Upper lobe of right lung (tissue), 1 donor: Measurements from ENCODE around the gene ZDHHC21. TPM values are rescaled to one million over a fixed set of nuclear protein-coding genes. Genes with fewer than 3 reads are reported as not detected.

ENCODE experiments used
- ATAC-seq: fragments of 200-7000 bp; cut with Tn5 transposase; one replicate; pipeline ENCODE4 v1.9.1; 2020; ENCODE audit warnings: mild to moderate bottlenecking, moderate library complexity
- DNase-seq: peaks from one replicate; pipeline ENCODE4 v3.0.0-alpha.2; 2020
- H3K27ac ChIP-seq: fragments of 200-600 bp; one replicate; pipeline ENCODE4 v1.8.0; 2022
- H3K27me3 ChIP-seq: fragments of 200-600 bp; one replicate; pipeline ENCODE4 v1.8.0; 2022; ENCODE audit warnings: mild to moderate bottlenecking
- H3K36me3 ChIP-seq: fragments of 200-600 bp; one replicate; pipeline ENCODE4 v1.8.0; 2022
- H3K4me1 ChIP-seq: fragments of 200-600 bp; one replicate; pipeline ENCODE4 v1.8.0; 2022
- H3K4me3 ChIP-seq: fragments of 200-600 bp; one replicate; pipeline ENCODE4 v1.8.0; 2022; ENCODE audit warnings: mild to moderate bottlenecking
- H3K9me3 ChIP-seq: fragments of 200-600 bp; one replicate; pipeline ENCODE4 v1.8.0; 2022
- intact Hi-C: fragments of 100-400 bp; cut with DNase I; formaldehyde crosslinking; loops from one replicate; pipeline ENCODE4 v1.11.0; 2022
- total RNA-seq: library from RNA; stranded (reverse); fragmentation: NEBNext Ultra II Directional; extraction: Animal tissue kit (Norgen Biotek cat#: 25700); gene quantifications from one replicate; pipeline ENCODE4 v1.2.1, GENCODE V29; 2021
- TF ChIP-seq, protein P1 (sequence below): fragments of 200-600 bp; IDR thresholded peaks from one replicate; pipeline ENCODE4 v1.8.0; 2022; ENCODE audit warnings: antibody characterized with exemption
- donor health status: DM: no; HTN: yes; CAD: no; lungs with severe emphysema.

The ZDHHC21 gene
- total RNA-seq, 1 donor from 2014 or later = 20.7 TPM

DNA sequence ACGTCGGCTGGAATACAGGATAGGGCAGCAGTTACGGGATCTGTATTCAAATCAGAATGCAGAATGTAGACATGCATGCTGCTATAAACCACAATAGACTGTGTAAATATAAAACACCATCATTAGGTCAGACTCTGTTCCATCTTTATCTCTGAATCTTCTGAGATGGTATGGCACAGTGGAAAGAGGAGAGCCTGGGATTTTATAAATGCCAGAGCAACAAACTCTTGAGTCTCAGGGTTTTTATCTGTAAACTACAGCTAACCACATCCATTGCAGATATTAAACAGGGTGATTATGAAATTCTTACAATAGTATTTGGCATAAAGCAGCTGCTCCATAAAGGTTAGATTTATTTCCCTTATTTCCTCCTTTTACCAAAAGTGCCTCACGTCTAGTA lies 108.7 kb downstream of the ZDHHC21 start:
- Histone ChIP-seq H3K4me3 (no peak overlapping the region), H3K27ac (no peak overlapping the region), H3K4me1 (no peaks in the 10 kb centered on the region), H3K27me3 (no peaks in the 10 kb centered on the region), H3K36me3 (no peaks in the 10 kb centered on the region), H3K9me3 (no peaks in the 10 kb centered on the region)
- ATAC-seq = no peak
- intact Hi-C loops = no loop called here
- TF ChIP-seq, protein P1, sequence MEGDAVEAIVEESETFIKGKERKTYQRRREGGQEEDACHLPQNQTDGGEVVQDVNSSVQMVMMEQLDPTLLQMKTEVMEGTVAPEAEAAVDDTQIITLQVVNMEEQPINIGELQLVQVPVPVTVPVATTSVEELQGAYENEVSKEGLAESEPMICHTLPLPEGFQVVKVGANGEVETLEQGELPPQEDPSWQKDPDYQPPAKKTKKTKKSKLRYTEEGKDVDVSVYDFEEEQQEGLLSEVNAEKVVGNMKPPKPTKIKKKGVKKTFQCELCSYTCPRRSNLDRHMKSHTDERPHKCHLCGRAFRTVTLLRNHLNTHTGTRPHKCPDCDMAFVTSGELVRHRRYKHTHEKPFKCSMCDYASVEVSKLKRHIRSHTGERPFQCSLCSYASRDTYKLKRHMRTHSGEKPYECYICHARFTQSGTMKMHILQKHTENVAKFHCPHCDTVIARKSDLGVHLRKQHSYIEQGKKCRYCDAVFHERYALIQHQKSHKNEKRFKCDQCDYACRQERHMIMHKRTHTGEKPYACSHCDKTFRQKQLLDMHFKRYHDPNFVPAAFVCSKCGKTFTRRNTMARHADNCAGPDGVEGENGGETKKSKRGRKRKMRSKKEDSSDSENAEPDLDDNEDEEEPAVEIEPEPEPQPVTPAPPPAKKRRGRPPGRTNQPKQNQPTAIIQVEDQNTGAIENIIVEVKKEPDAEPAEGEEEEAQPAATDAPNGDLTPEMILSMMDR = no peak
- no peak for DNase-seq

DNA sequence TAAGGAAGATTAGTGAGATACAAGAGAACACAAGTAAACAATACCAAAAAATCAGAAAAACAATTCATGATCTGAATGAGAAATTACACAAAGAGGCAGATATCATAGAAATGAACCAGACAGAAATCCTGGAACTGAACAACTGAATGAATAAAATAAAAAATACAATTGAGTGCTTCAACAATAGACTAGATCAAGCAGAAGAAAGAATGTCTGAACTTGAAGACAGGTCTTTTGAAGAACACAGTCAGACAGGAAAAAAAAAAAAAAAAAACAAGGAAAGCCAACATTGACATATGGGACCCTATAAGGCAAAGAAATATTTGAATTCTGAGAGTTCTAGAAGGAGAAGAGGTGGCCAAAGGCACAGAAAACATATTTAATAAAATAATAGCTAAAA lies 115.2 kb downstream of the ZDHHC21 start:
- DNase-seq = no peak

DNA sequence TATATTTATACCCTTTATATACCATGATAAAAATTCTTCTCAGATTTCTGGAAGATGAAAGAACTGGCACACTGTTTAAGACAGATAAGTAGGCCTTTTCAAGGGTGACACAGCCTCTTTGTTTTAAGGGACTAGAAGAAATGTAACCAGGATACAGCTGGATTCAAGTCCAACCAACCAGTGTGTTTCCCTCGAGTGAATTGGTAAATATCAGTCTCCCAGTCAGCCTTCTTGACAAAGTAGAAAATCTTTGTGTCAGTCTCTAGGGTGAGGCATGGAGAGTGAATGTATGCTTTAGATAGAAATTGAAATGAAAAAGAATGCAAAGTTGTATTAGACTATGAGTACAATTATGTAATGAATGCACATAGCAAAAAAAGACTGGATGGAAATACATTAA lies 119.1 kb downstream of the ZDHHC21 start:
- intact Hi-C loops = no loop called here
- TF ChIP-seq, protein P1 = no peak
- no peaks in the 10 kb centered on the region for H3K27me3 ChIP-seq
- H3K27ac ChIP-seq = no peak overlapping the region
- H3K4me3 ChIP-seq = no peak overlapping the region
- ATAC-seq (no peak), DNase-seq (no peak)
- no peaks in the 10 kb centered on the region for H3K4me1 ChIP-seq
- no peaks in the 10 kb centered on the region for H3K9me3 ChIP-seq
- H3K36me3 ChIP-seq = no peaks in the 10 kb centered on the region

More for the DNA sequence above, 115.2 kb downstream of the ZDHHC21 start:
- no peak for ATAC-seq
- no peaks in the 10 kb centered on the region for H3K27me3 ChIP-seq
- no peaks in the 10 kb centered on the region for H3K36me3 ChIP-seq
- intact Hi-C loops = no loop called here
- TF ChIP-seq, protein P1 = no peak
- H3K4me1 ChIP-seq = no peaks in the 10 kb centered on the region
- H3K9me3 ChIP-seq = no peaks in the 10 kb centered on the region
- H3K4me3 ChIP-seq = no peak overlapping the region
- no peak overlapping the region for H3K27ac ChIP-seq

DNA sequence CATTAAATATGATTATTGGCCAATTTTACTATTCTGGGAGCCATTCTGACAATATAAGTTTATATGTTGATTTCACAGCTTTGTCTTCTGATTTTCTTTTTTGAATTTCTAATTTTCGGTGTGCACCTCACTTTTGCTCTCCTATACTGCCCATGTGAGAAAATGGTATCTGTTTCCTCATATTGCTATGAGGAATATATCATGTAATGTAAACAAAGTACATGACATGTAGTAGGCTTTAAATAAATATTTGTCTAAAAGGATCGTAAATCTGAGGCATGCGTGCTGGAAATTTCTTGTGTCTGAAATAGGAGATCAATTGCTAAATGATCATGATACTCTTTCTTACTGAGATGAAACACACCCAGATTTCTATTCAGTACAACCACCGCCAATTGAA lies 119.9 kb downstream of the ZDHHC21 start:
- no peak for ATAC-seq

DNA sequence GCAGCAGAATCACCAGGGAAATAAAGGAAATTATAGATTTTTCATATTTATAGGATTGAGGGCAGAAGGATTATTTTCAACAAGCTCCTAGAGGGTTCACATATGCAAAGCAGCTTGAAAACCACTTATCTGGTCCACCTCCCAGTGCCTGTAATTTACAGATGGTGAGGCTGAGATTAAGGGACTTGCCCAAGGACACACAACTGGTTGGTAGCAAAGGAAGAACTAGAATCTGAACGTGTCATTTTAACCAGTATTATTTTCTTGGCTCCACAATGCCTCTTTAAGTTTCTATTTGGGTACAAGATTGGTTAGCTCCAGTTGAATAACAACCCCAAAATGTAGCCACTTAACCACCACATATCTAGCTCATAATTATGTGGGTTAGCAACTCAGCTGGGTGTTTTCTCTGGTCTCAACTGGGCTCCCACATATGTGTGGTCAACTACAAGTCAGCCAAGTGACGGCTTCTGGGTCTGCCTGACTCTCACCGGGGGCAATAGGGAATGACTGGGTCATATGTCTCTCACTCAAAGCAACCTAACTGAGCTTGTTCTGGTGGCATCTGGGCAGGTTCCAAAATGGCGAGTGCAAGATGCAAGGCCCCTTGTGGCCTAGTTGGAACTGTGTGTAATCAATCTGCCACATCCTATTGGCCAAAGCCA lies 127.7 kb downstream of the ZDHHC21 start:
- ATAC-seq = no peak
- TF ChIP-seq, protein P1 = no peak
- Histone ChIP-seq H3K9me3 (no peaks in the 10 kb centered on the region), H3K36me3 (no peaks in the 10 kb centered on the region), H3K27me3 (no peaks in the 10 kb centered on the region), H3K4me1 (no peaks in the 10 kb centered on the region), H3K27ac (no peak overlapping the region), H3K4me3 (no peak overlapping the region)
- no peak for DNase-seq
- intact Hi-C loops = no loop called here

More for the DNA sequence above, 119.9 kb downstream of the ZDHHC21 start:
- Histone ChIP-seq H3K9me3 (no peaks in the 10 kb centered on the region), H3K36me3 (no peaks in the 10 kb centered on the region), H3K4me3 (no peak overlapping the region), H3K27me3 (no peaks in the 10 kb centered on the region), H3K27ac (no peak overlapping the region), H3K4me1 (no peaks in the 10 kb centered on the region)
- no peak for DNase-seq
- TF ChIP-seq, protein P1 = no peak
- intact Hi-C loops = no loop called here
